Stimulated activated naive CD8-positive, alpha-beta T cell treated with anti-CD3 and anti-CD28 coated beads, Interleukin-15, amount 100 ng/mL, for 72 hours (primary cell): Measurements from ENCODE around the gene OPCML.

ENCODE experiments used
- ATAC-seq: fragments of 150-1000 bp; cut with Tn5 transposase; 2 replicates; pipeline ENCODE4 v1.10.0; 2021; ENCODE audit warnings: mild to moderate bottlenecking, moderate library complexity
- DNase-seq, 2 donors: peaks; one replicate each; pipeline ENCODE4 v3.0.0; 2021 to 2022
- H3K27ac Mint-ChIP-seq, 2 donors: one replicate each; pipeline ENCODE4 v1.8.0; 2022; ENCODE audit warnings: mild to moderate bottlenecking in 2 of 2, mixed read lengths in 2 of 2, moderate library complexity in 2 of 2
- H3K27me3 Mint-ChIP-seq: one replicate; pipeline ENCODE4 v1.8.0; 2022; ENCODE audit warnings: mixed read lengths
- H3K4me1 Mint-ChIP-seq: one replicate; pipeline ENCODE4 v1.8.0; 2022; ENCODE audit warnings: mild to moderate bottlenecking, mixed read lengths
- H3K4me3 Mint-ChIP-seq, 2 donors: one replicate each; pipeline ENCODE4 v1.8.0; 2022; ENCODE audit warnings: mild to moderate bottlenecking in 2 of 2, mixed read lengths in 2 of 2, moderate library complexity in 1 of 2
- H3K9me3 Mint-ChIP-seq, 2 donors: one replicate each; pipeline ENCODE4 v1.8.0; 2022; ENCODE audit warnings: mixed read lengths in 2 of 2

Gene OPCML

DNA sequence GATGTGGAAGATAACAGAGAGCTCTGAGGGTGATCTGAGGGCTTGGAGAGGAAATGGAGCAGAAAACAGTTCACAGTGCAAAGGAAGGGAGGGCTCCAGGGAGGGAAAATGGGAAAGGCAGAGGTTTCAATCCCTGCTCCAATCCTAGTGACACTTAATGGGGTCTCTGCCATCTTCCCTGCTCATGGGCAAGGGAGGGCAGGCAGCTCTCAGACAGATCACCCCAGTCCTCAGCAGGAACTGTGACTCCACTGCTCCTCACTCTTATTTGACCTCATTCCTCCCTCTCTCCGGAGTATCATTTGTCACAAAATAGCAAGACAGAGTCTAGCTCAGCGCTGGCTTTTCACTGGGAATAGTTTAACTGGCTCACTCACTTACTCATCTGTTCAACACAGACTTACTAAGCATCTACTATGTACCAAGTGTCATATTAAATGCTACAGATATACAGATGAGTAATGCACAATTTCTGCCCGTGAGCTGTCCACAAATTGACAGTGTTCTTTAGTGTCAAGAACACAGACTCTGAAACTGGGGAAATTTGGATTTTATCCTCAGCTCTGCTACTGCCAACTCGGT lies 817.4 kb downstream of the OPCML start:
- no peak for ATAC-seq
- no peak overlapping the region for H3K27ac Mint-ChIP-seq

DNA sequence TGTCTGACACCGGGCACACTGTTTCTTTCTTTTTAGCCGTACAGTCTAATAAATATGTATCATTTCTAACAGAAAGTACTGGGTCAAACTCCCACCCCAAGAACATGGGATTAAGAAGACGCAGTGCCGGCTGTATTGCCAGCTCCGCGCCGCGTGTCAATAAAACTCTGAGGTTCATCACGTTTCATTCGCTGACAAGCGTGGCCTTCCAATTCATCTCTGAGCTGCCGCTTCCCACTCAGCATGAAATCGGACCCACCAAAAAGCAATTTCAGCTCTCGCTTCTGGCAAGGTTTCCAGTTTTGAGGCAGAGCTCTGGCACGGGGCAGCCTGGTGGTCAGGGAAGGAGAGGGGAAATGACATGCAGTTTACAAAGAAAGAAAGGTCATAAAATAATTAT lies 819.8 kb downstream of the OPCML start:
- DNase-seq (no peak), ATAC-seq (no peak)
- Mint-ChIP-seq H3K4me1 (no peaks in the 10 kb centered on the region), H3K27me3 (no peaks in the 10 kb centered on the region), H3K27ac (no peak overlapping the region), H3K9me3 (no peaks in the 10 kb centered on the region), H3K4me3 (no peak overlapping the region)

More for the DNA sequence above, 817.4 kb downstream of the OPCML start:
- no peaks in the 10 kb centered on the region for H3K9me3 Mint-ChIP-seq
- H3K4me1 Mint-ChIP-seq = peaks cover 23% of the 10 kb centered on the region
- H3K27me3 Mint-ChIP-seq = no peaks in the 10 kb centered on the region
- no peak for DNase-seq
- no peak overlapping the region for H3K4me3 Mint-ChIP-seq

DNA sequence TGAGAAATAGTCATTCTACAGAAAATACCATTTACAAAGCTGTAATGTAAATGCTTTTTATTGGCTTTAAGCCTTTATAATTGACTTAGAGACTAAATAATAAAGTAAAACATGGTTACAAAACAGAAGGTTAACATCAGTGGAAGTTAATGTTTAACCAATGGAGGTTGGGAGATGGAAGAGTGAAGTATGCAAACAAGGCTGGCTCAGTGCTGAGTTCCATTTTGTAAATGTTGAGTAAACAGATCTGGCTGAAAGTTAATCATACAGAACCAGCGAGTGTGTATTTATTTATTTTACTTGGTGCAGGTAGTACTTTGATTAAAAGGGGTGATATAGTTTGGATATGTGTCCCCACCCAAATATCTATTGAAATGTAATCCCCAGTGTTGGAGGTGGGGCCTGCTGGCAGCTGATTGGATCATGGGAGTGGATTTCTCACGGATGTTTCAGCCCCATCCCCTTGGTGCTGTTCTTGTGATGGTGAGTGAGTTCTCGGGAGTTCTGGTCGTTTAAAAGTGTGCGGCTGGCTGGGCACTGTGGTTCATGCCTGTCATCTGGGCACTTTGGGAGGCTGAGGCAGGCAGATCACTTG lies 827.4 kb downstream of the OPCML start:
- Mint-ChIP-seq H3K9me3 (peaks cover 14 to 29% of the 10 kb centered on the region in 2 donors), H3K27me3 (no peaks in the 10 kb centered on the region), H3K4me1 (no peaks in the 10 kb centered on the region), H3K27ac (no peak overlapping the region), H3K4me3 (no peak overlapping the region)
- DNase-seq (no peak), ATAC-seq (no peak)

DNA sequence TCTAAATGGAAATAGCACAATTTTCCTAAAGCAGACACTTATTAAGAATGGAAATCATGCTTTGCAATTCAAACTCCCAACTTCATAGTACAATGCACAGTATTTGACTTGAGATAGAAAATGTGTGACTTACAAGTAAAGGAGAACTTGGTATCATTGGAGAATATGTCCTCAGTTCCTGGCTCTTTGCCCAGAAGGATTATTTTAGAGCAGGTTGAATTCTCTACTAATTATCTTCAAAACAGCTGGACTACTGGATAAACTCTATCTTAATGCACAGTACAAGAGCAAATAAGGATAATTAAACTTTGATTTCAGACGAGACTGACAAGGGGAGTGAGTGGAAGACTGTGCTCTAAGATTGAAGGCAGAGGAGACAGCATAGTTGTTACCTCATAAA lies 839.4 kb downstream of the OPCML start:
- Mint-ChIP-seq H3K9me3 (peaks cover 0 to 7% of the 10 kb centered on the region in 2 donors), H3K4me1 (no peaks in the 10 kb centered on the region), H3K4me3 (no peak overlapping the region), H3K27ac (no peak overlapping the region), H3K27me3 (no peaks in the 10 kb centered on the region)
- ATAC-seq (no peak), DNase-seq (no peak)

DNA sequence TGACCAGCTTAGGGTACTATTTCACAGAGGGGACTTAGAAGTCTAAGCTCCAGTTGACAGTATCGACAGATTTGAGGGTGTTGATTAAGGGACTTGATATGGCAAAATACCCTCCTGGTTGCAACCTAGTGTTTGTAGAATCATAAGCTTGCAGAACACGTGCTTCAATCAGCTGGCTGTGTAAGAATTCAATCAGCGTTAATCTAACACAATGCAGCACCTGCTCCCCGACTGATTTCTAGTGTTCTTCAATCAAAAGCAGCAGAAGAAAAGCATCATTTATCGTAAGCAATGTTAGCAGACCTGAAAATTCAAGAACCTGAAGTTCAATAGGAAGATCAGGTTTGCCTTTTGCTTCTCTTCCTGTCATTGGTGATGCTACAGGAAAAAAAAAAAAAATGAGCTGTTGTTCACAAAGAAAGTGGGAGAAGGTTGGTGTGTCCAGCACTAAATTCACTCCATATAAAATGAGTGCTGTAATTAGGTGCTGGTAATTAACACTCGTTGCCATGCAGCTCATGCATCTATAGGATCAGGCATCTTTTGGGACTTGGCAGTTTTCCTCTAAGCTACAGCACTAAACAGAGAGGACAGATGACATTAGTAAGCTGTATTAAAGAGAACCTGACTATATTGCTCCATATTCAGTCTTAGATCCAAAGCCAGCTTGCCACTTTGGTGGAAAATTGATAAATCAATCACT lies 840.3 kb downstream of the OPCML start:
- DNase-seq (no peak), ATAC-seq (no peak)
- H3K4me1 Mint-ChIP-seq = no peaks in the 10 kb centered on the region
- H3K4me3 Mint-ChIP-seq = no peak overlapping the region
- H3K27me3 Mint-ChIP-seq = no peaks in the 10 kb centered on the region
- H3K9me3 Mint-ChIP-seq = peaks cover 0 to 7% of the 10 kb centered on the region in 2 donors
- H3K27ac Mint-ChIP-seq = no peak overlapping the region

DNA sequence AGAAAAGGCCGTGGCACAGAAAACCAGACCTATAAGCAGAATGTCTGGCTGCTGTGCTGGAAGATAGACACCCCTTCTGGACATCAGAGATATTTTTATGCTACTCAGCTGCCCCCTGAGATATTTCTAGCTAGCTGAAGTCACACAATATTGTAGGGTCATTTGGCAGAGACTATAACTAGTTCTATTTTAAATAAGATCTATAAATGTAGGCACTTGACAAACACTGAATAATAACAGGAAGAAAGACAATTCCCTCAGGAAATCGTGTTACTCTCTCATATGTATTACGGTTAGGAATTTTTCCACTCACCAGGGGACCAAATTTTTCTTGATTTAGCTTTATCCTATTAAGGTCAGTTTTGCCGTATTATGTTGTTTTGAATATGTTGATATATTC lies 845.4 kb downstream of the OPCML start:
- no peak for ATAC-seq
- H3K4me1 Mint-ChIP-seq = peaks cover 7% of the 10 kb centered on the region
- H3K9me3 Mint-ChIP-seq = no peaks in the 10 kb centered on the region
- H3K27ac Mint-ChIP-seq = no peak overlapping the region
- no peak for DNase-seq
- H3K27me3 Mint-ChIP-seq = no peaks in the 10 kb centered on the region
- H3K4me3 Mint-ChIP-seq = no peak overlapping the region

DNA sequence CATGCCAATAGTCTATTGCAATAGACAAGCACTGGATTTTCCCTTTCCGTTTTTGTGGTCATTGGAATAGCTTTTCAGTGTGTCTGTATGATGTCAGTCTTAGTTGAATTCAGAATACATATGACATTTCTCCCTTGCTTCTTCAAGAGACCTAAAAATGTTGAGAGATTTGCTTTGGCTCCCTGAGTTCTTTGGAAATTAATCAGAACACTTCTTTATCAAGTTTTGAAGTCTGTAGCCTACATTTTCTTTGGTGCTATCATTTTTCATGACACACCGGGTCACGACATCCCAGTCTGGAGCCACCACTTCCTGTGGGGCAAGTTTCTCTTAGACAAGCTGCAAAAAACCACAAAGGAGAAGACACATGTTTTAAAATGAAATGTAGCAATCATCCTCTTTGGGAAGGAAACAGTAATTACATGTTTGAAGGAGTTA lies 847.1 kb downstream of the OPCML start:
- peaks cover 7% of the 10 kb centered on the region for H3K4me1 Mint-ChIP-seq
- H3K27ac Mint-ChIP-seq = no peak overlapping the region
- H3K9me3 Mint-ChIP-seq = no peaks in the 10 kb centered on the region
- ATAC-seq (no peak), DNase-seq (no peak)
- H3K27me3 Mint-ChIP-seq = no peaks in the 10 kb centered on the region
- H3K4me3 Mint-ChIP-seq = no peak overlapping the region

DNA sequence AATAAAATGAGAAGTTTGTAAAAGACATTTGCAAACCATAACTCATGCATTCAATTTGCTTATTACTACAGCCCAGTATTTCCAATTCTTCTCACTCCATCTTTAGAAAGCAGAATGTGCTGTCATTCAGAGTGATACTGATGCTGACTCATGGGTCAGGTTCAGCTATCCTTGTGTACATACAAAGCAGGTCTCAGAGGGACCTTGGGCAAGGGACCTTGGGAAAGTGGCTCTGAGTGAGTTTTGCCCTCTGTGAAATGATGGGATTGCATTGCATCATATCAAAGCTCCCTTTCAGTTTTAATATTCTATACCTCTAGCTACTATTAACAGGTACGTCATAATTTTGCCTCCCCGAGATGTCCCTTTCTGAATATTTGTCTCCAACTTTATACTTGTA lies 848.7 kb downstream of the OPCML start:
- Mint-ChIP-seq H3K4me3 (no peak overlapping the region), H3K4me1 (peaks cover 7% of the 10 kb centered on the region), H3K27ac (no peak overlapping the region), H3K9me3 (no peaks in the 10 kb centered on the region), H3K27me3 (no peaks in the 10 kb centered on the region)
- ATAC-seq (no peak), DNase-seq (no peak)

DNA sequence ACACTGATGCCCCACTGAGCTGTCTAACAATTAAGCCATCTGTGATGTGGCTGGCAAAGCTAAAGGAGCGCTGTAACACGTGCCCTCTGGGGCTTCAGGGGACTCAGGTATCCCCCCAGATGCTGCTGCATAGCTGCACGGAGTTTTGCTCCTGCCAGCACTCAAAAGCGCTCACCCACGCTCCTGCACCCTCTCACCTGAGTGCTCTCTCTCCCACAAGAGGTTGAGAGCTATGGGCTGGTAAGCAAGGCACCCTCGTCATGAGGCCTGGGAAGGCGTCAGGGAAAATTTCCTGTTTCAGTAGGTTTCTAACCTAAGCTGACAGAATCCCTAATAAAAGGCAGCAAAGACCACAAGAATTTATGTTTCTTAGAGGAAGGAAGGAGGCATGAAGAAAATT lies 850.3 kb downstream of the OPCML start:
- Mint-ChIP-seq H3K27ac (no peak overlapping the region), H3K9me3 (no peaks in the 10 kb centered on the region), H3K4me3 (no peak overlapping the region), H3K27me3 (no peaks in the 10 kb centered on the region), H3K4me1 (peaks cover 7% of the 10 kb centered on the region)
- DNase-seq (no peak), ATAC-seq (no peak)

DNA sequence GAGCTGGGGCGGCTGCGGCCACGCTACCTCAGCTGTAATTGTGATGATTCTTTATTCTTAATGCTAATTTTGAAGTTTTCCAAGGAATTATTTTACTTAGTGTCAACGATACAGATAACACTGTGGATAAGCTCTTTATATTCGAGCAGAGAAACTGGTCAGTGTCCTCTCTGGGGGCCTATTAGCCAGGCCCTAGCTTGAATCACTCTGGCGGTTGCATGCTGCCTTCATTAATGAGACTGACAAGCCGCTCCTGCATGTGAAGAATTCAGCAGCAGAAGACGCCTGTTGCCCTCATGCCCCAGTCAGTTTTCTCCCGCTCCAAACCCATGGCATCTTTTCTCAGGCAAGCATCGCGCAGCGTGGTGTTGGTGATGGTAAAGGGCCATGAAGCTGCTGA lies 851.7 kb downstream of the OPCML start:
- Mint-ChIP-seq H3K27ac (no peak overlapping the region), H3K4me1 (peaks cover 7% of the 10 kb centered on the region), H3K4me3 (no peak overlapping the region), H3K27me3 (no peaks in the 10 kb centered on the region), H3K9me3 (no peaks in the 10 kb centered on the region)
- DNase-seq = no peak
- no peak for ATAC-seq

DNA sequence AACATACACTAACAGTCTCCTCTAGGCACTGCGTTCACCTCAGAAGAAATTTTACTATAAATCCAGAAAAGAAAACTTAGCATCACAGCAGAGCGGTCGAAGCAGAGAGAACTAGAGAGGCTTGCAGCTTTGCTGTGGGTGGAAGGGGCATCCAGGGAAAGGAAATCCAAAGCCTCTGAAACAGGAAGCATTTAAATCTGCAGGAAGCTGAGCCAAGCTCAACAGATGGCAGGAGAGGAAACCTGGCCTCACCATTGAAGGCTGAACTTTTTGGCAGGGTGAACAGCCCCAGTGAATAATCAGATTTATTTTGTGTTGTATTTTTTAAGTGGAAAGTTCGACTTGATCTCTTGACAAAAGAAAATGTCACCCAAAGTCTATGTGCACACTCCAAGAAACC lies 858.1 kb downstream of the OPCML start:
- Mint-ChIP-seq H3K4me3 (no peak overlapping the region), H3K27ac (peak overlapping the region in 1 of 2 donors; percentile 86), H3K27me3 (no peaks in the 10 kb centered on the region), H3K9me3 (peaks cover 0 to 5% of the 10 kb centered on the region in 2 donors), H3K4me1 (no peaks in the 10 kb centered on the region)
- no peak for ATAC-seq
- no peak for DNase-seq

DNA sequence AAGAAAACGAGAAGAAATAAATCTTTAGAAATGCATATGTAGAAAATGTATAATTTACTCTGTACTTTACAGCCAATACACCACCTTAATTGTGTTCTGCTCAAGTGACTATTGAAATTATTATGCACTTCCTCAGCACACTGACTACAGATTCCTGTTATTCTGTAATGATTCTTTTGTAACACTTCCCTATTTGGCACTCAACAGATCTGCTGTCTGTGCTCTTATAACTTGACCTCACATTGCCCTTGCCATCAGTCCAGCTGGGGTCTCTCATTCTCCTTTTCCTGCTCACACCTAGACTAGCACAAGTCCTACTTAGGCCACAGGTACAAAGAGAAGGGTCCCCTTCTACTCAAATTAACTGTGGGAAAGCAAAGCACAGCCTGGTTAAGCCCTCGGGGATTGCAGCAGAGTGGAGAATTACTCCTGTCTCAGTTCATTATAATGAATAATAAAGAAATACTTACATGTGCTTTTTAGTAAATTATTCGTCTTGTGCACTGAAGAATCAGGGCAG lies 860.4 kb downstream of the OPCML start:
- no peak overlapping the region for H3K4me3 Mint-ChIP-seq
- DNase-seq = no peak
- no peak overlapping the region for H3K27ac Mint-ChIP-seq
- ATAC-seq = no peak
- no peaks in the 10 kb centered on the region for H3K4me1 Mint-ChIP-seq
- H3K27me3 Mint-ChIP-seq = no peaks in the 10 kb centered on the region
- peaks cover 0 to 5% of the 10 kb centered on the region in 2 donors for H3K9me3 Mint-ChIP-seq

DNA sequence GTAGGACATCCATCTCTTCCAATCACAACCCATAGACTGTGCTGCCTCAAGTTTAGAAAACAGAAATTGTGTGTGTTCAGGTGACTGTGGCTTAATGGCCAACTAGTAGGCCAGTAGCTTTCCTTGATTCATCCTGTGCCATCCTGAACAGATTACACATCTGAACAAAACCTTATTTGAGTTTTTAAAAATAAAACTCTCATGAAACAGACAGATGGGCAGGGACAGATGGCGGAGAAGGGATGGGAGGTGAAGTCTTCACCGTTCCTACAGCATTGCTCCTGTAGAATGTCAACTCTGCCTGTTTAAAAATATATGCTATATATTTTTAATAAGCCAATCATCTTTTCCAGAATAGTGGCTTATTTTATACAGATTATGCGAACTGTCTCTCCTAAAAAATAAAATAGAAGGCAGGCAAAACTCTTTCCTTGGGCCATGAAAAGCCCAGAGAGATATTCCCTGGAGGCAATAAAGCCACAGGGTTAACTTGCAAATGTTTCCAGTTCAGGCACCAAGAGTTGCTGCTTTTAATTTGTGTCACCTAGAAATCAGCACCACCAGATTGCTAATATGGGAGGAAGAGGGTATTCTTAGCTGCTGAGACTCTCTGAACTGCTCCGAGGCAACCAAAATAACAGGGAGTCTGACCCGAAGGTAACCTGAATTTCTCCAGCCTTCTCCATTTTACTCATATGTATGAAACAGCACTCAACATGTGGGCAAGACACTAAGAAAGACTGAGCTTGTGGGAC lies 861.2 kb downstream of the OPCML start:
- no peaks in the 10 kb centered on the region for H3K27me3 Mint-ChIP-seq
- H3K27ac Mint-ChIP-seq = no peak overlapping the region
- H3K4me1 Mint-ChIP-seq = no peaks in the 10 kb centered on the region
- H3K4me3 Mint-ChIP-seq = no peak overlapping the region
- DNase-seq = no peak
- no peak for ATAC-seq
- peaks cover 0 to 5% of the 10 kb centered on the region in 2 donors for H3K9me3 Mint-ChIP-seq

DNA sequence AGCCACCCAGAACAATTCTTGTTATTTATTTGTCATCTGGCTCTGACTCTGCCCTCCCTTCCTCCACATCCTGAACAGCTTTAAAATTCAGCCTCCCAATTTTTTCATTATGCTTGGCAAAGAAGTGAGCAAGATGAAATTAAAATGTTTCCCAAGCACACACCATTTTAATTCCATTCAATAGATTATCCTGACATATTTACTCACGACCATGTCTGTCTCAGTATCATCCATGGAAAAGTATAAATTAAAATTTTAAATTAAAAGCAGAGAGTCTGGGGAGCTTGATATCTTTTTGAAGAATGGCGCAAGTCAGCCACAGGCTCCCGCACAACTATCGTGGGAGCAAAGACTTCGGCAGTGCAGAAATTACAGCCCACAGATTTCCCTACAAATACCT lies 862.4 kb downstream of the OPCML start:
- ATAC-seq (no peak), DNase-seq (no peak)
- H3K4me1 Mint-ChIP-seq = no peaks in the 10 kb centered on the region
- H3K9me3 Mint-ChIP-seq = peaks cover 0 to 5% of the 10 kb centered on the region in 2 donors
- H3K27ac Mint-ChIP-seq = no peak overlapping the region
- H3K27me3 Mint-ChIP-seq = no peaks in the 10 kb centered on the region
- H3K4me3 Mint-ChIP-seq = no peak overlapping the region

DNA sequence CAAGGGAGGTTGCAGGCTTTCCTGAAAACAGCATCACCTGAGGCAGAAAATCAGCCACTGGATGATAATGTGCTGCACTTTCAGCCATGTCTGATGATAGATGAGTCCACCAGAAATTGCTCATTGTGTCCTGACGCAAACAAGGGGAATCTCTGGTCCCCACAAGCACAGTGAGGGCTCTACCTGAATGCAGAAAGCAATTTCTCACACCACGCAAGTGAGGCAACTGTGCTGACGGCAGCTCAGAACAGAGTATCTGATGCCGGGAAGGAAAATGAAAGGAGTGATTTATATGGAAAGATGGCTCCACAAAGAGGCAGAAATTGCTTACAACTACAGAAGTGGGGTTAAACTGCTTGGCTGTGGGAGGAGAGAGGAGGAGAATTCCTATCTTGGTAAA lies 867.1 kb downstream of the OPCML start:
- H3K27me3 Mint-ChIP-seq = no peaks in the 10 kb centered on the region
- H3K4me3 Mint-ChIP-seq = no peak overlapping the region
- no peak overlapping the region for H3K27ac Mint-ChIP-seq

DNA sequence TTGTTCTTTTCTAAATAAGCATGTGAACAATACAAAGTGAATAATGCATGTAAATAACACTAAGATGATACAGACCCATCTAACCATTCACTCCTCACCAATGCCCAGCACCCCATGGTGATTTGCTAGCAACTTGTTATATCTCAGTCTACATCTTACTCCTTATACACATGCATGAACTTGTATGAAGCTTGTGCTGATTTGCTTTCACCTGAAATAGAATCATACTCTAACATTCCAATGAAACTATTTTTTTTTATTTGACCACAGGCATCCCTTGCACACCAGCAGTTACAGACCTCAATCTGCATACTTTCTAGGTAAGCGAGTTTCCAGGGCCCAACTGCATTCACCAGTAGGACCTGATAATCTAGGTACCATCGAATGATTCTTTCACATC lies 873.6 kb downstream of the OPCML start:
- no peak for DNase-seq
- Mint-ChIP-seq H3K27me3 (no peaks in the 10 kb centered on the region), H3K4me1 (no peaks in the 10 kb centered on the region), H3K9me3 (no peaks in the 10 kb centered on the region), H3K4me3 (no peak overlapping the region), H3K27ac (no peak overlapping the region)
- ATAC-seq = no peak

More for the DNA sequence above, 867.1 kb downstream of the OPCML start:
- H3K9me3 Mint-ChIP-seq = no peaks in the 10 kb centered on the region
- no peak for DNase-seq
- no peak for ATAC-seq
- no peaks in the 10 kb centered on the region for H3K4me1 Mint-ChIP-seq
